Activated T-helper 1 cell treated with anti-CD3 and anti-CD28 coated beads, Interleukin-12 subunit alpha, Interleukin-12 subunit beta, Interleukin-2, Interleukin-4 antibody, amounts not matched to agents 30 ng/mL and 10 ng/mL and 1 ng/mL, durations not matched to agents 14 hours and 24 hours and 36 hours (primary cell): ENCODE data around the gene RYR2. TPM values are rescaled to one million over a fixed set of nuclear protein-coding genes. Genes with fewer than 3 reads are reported as not detected.

Experiments
- DNase-seq: peaks from one replicate; pipeline ENCODE4 v3.0.0; 2021; ENCODE audit warnings: low spot score
- H3K27ac Mint-ChIP-seq: one replicate; pipeline ENCODE4 v1.8.0; 2021; ENCODE audit warnings: mild to moderate bottlenecking, mixed read lengths
- H3K27me3 Mint-ChIP-seq: one replicate; pipeline ENCODE4 v1.8.0; 2022; ENCODE audit warnings: mild to moderate bottlenecking, moderate library complexity, mixed read lengths; ENCODE audit not compliant: insufficient read depth
- H3K36me3 Mint-ChIP-seq: one replicate; pipeline ENCODE4 v1.8.0; 2021; ENCODE audit warnings: low read depth, mixed read lengths
- H3K4me1 Mint-ChIP-seq: one replicate; pipeline ENCODE4 v1.8.0; 2021; ENCODE audit warnings: low read depth, mixed read lengths
- H3K4me3 Mint-ChIP-seq: one replicate; pipeline ENCODE4 v1.8.0; 2021; ENCODE audit warnings: mild to moderate bottlenecking, moderate library complexity, mixed read lengths
- H3K9me3 Mint-ChIP-seq: one replicate; pipeline ENCODE4 v1.8.0; 2021; ENCODE audit warnings: mixed read lengths
- intact Hi-C: fragments of 100-400 bp; cut with micrococcal nuclease; formaldehyde crosslinking; loops from one replicate; pipeline ENCODE4 v1.15.1; 2024
- total RNA-seq: library from RNA; stranded (reverse); gene quantifications from 2 replicates; pipeline ENCODE4 v1.2.3, GENCODE V29; 2022

The RYR2 gene
- total RNA-seq, 1 donor from 2014 or later = not detected

DNA sequence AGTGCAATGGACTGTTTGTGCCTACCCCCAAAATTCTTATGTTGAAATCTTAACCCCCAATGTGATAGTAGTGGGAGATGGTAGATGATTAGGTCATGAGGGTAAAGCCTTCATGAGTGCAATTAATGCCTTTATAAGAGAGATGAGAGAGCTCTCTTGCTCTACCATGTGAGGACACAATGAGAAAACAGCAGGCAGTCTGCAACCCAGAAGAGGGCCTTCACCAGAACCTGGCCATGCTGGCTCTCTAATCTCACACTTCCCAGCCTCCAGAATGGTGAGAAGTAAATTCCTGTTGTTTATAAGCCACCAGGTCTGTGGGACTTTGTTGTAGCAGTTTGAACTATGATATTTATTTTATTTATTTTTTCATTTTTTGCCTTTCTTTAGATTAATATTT, 21.0 kb downstream of the RYR2 start:
- Mint-ChIP-seq H3K36me3 (no peaks in the 10 kb centered on the region), H3K4me1 (no peaks in the 10 kb centered on the region), H3K4me3 (no peak overlapping the region), H3K27me3 (peaks cover 2% of the 10 kb centered on the region), H3K27ac (no peak overlapping the region), H3K9me3 (no peaks in the 10 kb centered on the region)
- DNase-seq = no peak
- intact Hi-C loops = no loop called here

DNA sequence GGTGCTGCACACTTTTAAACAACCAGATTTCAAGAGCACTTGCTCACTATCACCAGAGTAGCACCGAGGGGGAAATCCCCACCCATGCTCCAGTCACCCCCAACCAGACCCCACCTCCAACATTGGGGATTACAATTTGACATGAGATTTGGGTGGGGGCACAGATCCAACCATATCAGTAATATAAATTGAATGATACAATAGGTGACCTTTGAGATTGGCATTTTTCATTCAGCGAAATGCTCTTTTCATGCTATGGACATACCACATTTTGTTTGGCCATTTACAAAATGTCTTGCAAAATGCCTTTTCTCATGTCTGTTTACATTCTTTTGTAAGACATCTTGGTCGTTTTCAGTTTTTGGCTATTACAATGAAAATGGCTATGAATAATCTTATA, 23.9 kb downstream of the RYR2 start:
- Mint-ChIP-seq H3K27me3 (peaks cover 2% of the 10 kb centered on the region), H3K4me1 (no peaks in the 10 kb centered on the region), H3K27ac (no peak overlapping the region), H3K36me3 (no peaks in the 10 kb centered on the region), H3K9me3 (no peaks in the 10 kb centered on the region), H3K4me3 (no peak overlapping the region)
- DNase-seq = no peak
- intact Hi-C loops = no loop called here

DNA sequence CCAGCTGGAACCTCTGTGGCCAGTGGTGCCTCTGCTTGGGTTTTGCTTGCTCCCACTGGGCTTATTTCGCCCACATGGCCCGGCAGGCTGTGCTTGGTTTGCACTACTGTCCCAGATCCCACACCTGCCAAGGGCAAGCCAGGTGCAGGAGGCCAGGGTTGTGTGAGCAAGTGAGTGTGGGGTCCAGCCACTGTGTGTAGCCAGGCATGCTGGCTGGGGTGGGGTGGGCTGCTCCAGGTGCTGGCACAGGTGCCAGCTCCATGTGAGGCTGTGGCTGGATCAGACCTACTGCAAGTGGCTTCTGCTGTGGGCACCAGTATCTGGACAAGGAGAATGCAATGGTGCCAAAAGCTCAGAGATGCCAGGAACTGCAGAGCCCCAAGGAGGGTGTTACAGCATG, 28.5 kb downstream of the RYR2 start:
- H3K36me3 Mint-ChIP-seq = no peaks in the 10 kb centered on the region
- no peaks in the 10 kb centered on the region for H3K27me3 Mint-ChIP-seq
- no peak overlapping the region for H3K4me3 Mint-ChIP-seq
- DNase-seq = no peak
- H3K27ac Mint-ChIP-seq = no peak overlapping the region
- H3K9me3 Mint-ChIP-seq = no peaks in the 10 kb centered on the region
- no peaks in the 10 kb centered on the region for H3K4me1 Mint-ChIP-seq
- intact Hi-C loops = no loop called here

DNA sequence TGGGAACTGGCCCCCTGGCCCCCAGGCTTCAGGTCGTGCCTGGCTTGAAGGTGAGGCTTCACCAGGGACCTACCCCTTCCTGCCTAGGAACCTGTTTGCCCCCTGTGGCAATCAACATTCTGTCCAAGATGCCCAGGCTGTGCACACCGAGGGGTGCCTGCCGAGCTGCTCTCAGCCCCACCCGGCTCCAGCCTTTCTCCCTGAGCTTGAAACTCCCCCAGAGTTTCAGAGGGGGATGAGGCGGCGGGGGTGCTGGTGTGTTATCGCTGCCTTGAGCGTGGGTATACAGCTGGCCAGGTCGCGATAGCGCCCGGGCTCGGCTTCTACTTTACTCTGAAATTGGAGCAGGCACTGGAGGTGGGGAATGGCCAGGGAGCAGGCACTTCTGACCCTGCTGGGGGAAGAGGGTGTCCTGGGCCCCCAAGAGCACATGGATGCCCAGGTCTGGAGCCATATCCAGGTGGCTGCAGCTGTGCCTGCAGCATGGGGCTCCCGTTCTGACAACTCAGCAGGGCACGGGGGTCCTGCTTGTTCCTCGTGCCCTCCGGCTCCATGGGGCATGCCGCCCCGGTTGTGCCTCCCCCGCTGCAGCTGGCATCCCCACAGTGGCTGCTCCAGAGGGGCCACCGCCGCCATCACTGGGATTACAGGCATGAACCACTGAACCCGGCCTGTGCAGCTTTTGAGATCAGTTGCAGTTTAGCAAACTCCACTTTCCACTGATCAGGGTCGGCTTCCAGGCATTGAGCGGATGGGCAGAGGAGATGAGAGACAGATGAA, 29.8 kb downstream of the RYR2 start:
- Mint-ChIP-seq H3K4me1 (no peaks in the 10 kb centered on the region), H3K27ac (no peak overlapping the region), H3K4me3 (no peak overlapping the region), H3K9me3 (no peaks in the 10 kb centered on the region), H3K36me3 (no peaks in the 10 kb centered on the region), H3K27me3 (no peaks in the 10 kb centered on the region)
- DNase-seq = no peak
- intact Hi-C loops = no loop called here

DNA sequence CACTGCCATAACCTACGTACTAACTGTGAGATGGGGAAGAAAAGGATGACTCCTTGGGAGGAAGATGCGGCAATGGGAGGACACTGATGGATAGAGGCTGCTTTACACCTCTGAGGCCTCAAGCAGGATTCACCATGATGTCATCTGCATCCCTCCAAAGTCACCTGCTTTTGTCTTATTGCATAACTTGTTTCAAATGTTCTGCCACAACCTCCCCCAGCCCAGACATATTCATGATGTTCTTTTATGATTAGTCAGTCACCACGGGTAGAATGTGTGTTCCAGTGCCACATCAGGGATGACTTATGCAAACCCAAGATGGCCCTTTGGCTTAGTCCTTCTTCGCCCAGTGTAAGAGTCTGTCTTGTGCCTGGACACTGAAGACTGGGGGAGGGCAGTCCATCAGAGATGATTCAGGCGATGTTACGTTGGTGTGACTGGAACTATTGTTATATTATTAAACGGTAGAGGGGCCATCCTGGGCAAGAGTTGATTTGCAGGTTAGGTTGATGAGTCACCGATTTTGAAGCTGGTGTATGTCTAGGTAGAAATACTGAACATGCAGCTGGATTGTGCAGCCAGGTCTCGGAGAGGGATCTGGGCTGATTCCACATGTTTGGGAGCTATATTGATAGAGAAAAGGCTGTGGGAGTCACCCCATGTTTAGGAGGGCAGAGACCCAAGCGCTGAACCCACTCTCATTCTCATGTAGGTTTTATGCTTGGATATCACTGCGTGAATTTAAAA, 32.6 kb downstream of the RYR2 start:
- no peaks in the 10 kb centered on the region for H3K9me3 Mint-ChIP-seq
- no peak overlapping the region for H3K4me3 Mint-ChIP-seq
- H3K27me3 Mint-ChIP-seq = no peaks in the 10 kb centered on the region
- no peak for DNase-seq
- H3K36me3 Mint-ChIP-seq = no peaks in the 10 kb centered on the region
- no peak overlapping the region for H3K27ac Mint-ChIP-seq
- intact Hi-C loops = no loop called here
- no peaks in the 10 kb centered on the region for H3K4me1 Mint-ChIP-seq

DNA sequence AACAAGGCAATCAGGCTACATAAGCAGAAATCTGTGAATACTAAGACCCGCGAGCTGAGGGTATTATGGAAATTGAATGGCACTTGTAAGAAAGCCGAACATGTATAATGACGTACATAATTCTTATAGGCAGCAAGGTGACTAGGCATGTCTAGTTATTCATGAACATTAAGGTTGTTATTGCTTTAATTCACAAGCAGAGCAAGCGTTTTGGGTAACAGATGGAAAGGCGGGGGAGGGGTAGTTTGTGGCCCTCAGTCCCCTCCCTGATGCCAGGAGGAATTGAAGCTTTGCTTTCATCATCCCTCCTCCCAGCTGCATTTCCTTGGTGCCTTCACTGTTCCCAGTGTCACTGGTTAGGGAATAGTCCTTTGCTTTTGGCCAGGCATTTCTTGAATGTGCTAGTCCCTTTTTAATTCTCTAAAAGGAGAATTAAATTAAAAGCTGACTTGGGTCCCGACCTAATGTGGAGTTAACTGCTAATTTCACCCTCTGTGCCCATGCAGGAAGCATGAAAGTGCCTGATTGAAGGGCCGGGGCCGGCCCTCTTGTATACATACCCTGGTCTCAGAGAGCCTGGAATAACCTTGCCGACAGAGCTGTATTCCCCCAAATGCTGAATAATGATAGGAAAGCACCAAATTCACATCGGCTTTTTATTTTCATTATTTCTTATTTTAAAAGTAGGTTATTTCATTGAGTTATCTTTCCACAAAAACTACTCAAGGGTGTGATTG, 42.5 kb downstream of the RYR2 start:
- Mint-ChIP-seq H3K4me1 (no peaks in the 10 kb centered on the region), H3K9me3 (no peaks in the 10 kb centered on the region), H3K4me3 (no peak overlapping the region), H3K27me3 (peaks cover 5% of the 10 kb centered on the region), H3K27ac (no peak overlapping the region), H3K36me3 (no peaks in the 10 kb centered on the region)
- intact Hi-C loops = no loop called here
- no peak for DNase-seq

DNA sequence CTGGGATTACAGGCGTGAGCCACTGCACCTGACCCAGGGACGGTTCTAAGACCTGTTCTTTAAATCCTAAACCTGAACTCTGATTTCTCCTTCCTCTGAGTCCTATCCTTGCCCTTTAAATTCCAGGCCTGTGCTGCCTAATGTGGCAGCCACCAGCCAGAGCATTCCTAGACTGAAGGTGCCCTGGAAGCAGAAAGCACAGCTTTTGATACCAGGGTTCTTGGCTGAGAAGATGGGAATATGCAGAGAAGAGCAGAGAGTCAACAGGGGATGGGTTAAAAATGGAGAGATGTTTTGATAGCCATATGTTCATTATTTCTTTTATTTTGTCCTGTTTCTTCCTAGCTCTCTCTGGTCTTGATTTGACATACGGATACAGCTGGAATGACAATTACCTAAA, 49.7 kb downstream of the RYR2 start:
- no peak for DNase-seq
- Mint-ChIP-seq H3K27me3 (peaks cover 4% of the 10 kb centered on the region), H3K4me3 (no peak overlapping the region), H3K9me3 (no peaks in the 10 kb centered on the region), H3K4me1 (no peaks in the 10 kb centered on the region), H3K27ac (no peak overlapping the region), H3K36me3 (no peaks in the 10 kb centered on the region)
- intact Hi-C loops = no loop called here

DNA sequence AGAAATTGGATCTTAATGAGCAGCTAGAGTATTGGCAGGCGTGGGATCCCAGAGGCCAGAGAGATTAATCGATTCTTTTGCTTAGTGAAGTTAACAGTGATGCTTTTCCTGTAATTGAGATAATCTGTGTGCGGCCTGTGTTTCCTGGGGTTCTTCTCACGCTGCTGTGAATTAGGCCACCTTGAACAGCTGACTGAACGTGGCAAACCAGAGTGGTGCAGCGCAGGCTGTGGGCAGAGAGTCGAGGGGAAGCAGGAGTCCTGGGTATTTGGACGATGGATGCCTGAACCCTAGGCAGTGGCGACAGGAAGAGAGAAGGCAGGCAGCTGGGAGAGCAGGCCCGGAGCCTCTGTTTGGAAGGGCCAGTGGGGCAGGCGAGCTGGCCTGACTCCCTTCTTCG, 51.7 kb downstream of the RYR2 start:
- Mint-ChIP-seq H3K9me3 (no peaks in the 10 kb centered on the region), H3K4me3 (no peak overlapping the region), H3K4me1 (no peaks in the 10 kb centered on the region), H3K36me3 (no peaks in the 10 kb centered on the region), H3K27ac (no peak overlapping the region), H3K27me3 (peaks cover 2% of the 10 kb centered on the region)
- intact Hi-C loops = no loop called here
- no peak for DNase-seq

DNA sequence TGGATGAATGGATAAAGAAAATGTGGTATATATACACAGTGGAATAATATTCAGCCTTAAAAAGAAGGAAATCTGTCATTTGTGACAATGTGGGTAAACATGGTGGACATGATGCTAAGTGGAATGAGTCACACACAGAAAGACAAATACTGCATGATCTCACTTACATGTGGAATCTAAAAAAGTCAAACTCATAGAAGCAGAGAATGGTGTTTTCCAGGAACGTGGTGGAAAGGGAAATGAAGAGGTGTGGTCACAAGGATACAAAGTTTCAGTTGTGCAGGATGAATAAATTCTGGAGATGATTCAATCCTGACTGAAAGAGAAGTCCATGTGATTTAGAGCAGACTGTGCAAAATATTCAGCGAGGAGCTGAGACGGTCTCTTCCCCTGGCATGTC, 56.6 kb downstream of the RYR2 start:
- no peaks in the 10 kb centered on the region for H3K4me1 Mint-ChIP-seq
- DNase-seq = no peak
- H3K4me3 Mint-ChIP-seq = no peak overlapping the region
- H3K9me3 Mint-ChIP-seq = no peaks in the 10 kb centered on the region
- no peaks in the 10 kb centered on the region for H3K27me3 Mint-ChIP-seq
- no peaks in the 10 kb centered on the region for H3K36me3 Mint-ChIP-seq
- intact Hi-C loops = no loop called here
- H3K27ac Mint-ChIP-seq = no peak overlapping the region

DNA sequence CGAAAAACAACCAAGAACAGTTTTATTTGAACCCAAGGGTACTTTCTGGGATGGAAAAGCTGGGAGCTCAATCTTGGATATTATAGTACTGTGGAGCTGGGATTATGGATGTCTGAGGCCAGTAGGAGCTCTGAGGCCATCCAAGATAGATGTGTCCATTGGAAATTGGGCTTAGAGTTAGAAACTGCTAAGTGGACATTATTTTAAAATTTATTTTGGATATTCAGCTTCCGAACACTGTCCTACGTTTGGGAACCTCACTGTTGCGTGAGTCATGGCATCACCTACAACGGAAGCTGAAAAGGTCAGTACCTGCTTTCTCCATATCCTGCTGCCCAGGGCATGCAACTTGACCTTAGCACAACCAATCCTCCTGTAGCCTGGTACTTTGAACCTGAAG, 61.0 kb downstream of the RYR2 start:
- no peak overlapping the region for H3K27ac Mint-ChIP-seq
- no peak for DNase-seq
- no peaks in the 10 kb centered on the region for H3K27me3 Mint-ChIP-seq
- H3K36me3 Mint-ChIP-seq = no peaks in the 10 kb centered on the region
- intact Hi-C loops = no loop called here
- no peaks in the 10 kb centered on the region for H3K9me3 Mint-ChIP-seq
- no peak overlapping the region for H3K4me3 Mint-ChIP-seq
- H3K4me1 Mint-ChIP-seq = no peaks in the 10 kb centered on the region

DNA sequence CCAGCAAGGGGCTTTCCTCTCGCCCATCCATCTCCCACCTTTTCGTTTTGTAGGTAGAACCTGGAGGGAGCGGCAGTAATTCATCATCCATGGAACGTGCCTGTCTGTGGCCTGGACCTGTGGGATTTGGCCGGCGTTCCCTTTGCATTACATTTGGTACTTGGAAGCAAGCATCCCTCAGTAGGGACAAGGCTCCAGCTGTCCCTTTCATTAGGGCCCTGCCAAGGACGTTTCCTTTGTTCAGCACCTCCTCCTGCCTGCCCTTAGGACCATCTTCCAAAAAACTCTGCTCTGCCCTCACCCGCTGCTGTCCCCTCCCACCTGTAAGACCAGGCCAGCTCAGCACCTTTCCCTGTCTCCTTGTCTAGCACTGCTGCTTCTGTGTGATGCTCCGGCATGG, 62.1 kb downstream of the RYR2 start:
- Mint-ChIP-seq H3K27me3 (no peaks in the 10 kb centered on the region), H3K4me3 (no peak overlapping the region), H3K4me1 (no peaks in the 10 kb centered on the region), H3K36me3 (no peaks in the 10 kb centered on the region), H3K27ac (no peak overlapping the region), H3K9me3 (no peaks in the 10 kb centered on the region)
- no peak for DNase-seq
- intact Hi-C loops = no loop called here

DNA sequence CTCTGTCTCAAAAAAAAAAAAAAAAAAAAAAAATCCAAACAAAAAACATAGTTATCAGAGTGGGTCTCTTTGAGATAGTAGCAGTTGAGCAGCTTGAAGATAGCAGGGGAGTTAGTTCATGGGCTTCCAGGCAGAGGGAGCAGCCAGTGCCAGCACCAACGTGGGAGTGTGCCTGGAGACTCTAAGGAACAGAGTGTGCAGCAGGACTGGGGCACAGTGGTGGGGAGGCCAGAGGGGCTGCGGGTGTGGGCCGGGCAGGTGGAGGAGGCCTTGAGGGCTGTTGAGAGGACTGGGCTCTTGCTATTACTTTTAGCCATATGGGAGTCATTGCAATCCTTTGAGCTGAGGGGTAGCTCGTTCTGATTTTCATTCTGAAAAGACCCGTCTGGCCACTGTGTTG, 63.8 kb downstream of the RYR2 start:
- intact Hi-C loops = no loop called here
- Mint-ChIP-seq H3K27me3 (peaks cover 2% of the 10 kb centered on the region), H3K27ac (no peak overlapping the region), H3K4me1 (no peaks in the 10 kb centered on the region), H3K4me3 (no peak overlapping the region), H3K9me3 (no peaks in the 10 kb centered on the region), H3K36me3 (no peaks in the 10 kb centered on the region)
- no peak for DNase-seq
